ENCODE measurements around the gene HAAO. TPM values are rescaled to one million over a fixed set of nuclear protein-coding genes. Genes with fewer than 3 reads are reported as not detected.

Gene HAAO
- total RNA-seq (2021; ENCODE audit: unreplicated experiment) = 0.74 TPM
- polyA plus RNA-seq (2012; ENCODE audit: insufficient read length) = 1.4 TPM
- Bru-seq, nascent RNA = percentile 22 among the genes with signal in this experiment
- percentile 21 among the genes with signal in this experiment for BruChase-seq, experiment 1, labeled RNA remaining after a 2-hour chase
- percentile 21 among the genes with signal in this experiment for BruChase-seq, experiment 2, labeled RNA remaining after a 6-hour chase
- long read RNA-seq, partial matches to known transcripts = 0 of 2 reads
- long read RNA-seq, other reads (novel, unspliced or antisense) = 0 of 2 reads

GRCh38 chr2:42792583-42793333 lies at the start of gene HAAO:
TSS of gene HAAO (minus strand) at chr2:42792583. CDS start at chr2:42792536, 47 bp downstream.
- Histone ChIP-seq H3K9me3 (ENCODE audit: control insufficient read depth, insufficient read depth, low read depth, low read length) (no peaks in the 10 kb centered on the region), H3K36me3 (ENCODE audit: control insufficient read depth, insufficient read depth, low read length) (no peaks in the 10 kb centered on the region), H3K27me3 (ENCODE audit: control insufficient read depth, insufficient read depth, low read length) (no peaks in the 10 kb centered on the region), H3K4me1 (ENCODE audit: control insufficient read depth, insufficient read depth, low read length) (no peaks in the 10 kb centered on the region), H3K4me3 (ENCODE audit: low read depth in 2 of 2, low read length in 2 of 2) (peak within 1 kb of the TSS; percentile 41 to 49), H3K27ac (ENCODE audit: low read length) (no peak within 1 kb of the TSS)
- POLR2A ChIA-PET = no interaction called here
- ATAC-seq (peak; percentile 64), DNase-seq (ENCODE audit: low read depth, low spot score) (no peak)
- CTCF ChIA-PET = no interaction called here
- intact Hi-C loops (cut with micrococcal nuclease; ENCODE audit: unreplicated experiment) (no loop called here), in situ Hi-C loops (cut with HindIII; ENCODE audit: low pct_unique_long_range_greater_than_20kb, low sequenced_read_pairs) (no loop called here)
- TF ChIP-seq SIN3A (IDR thresholded peaks at IDR 0.05; ENCODE audit: borderline replicate concordance, insufficient read depth, low read depth, low read length) = no peak
- no peak for TF ChIP-seq REST (IDR thresholded peaks at IDR 0.05; ENCODE audit: insufficient read depth in 1 of 2, low read depth in 2 of 2, low read length in 1 of 2)
- no TSS peak for BruUV-seq (replicated peaks)

GRCh38 chr2:42841344-42841743 lies 49.0 kb upstream of the HAAO start:
- BruUV-seq (replicated peaks) = no TSS peak
- CTCF ChIA-PET = no interaction called here
- in situ Hi-C loops (cut with HindIII; ENCODE audit: low pct_unique_long_range_greater_than_20kb, low sequenced_read_pairs) = no loop called here
- no peak for TF ChIP-seq SIN3A (IDR thresholded peaks at IDR 0.05; ENCODE audit: borderline replicate concordance, insufficient read depth, low read depth, low read length)
- TF ChIP-seq CTCF (IDR thresholded peaks at IDR 0.05) = no peak
- TF ChIP-seq TCF7L2 (IDR thresholded peaks at IDR 0.05; ENCODE audit: low read depth, low read length) = no peak
- no peaks in the 10 kb centered on the region for H3K27me3 ChIP-seq (ENCODE audit: control insufficient read depth, insufficient read depth, low read length)
- H3K4me1 ChIP-seq (ENCODE audit: control insufficient read depth, insufficient read depth, low read length) = no peaks in the 10 kb centered on the region
- no peak overlapping the region for H3K27ac ChIP-seq (ENCODE audit: low read length)
- no peaks in the 10 kb centered on the region for H3K36me3 ChIP-seq (ENCODE audit: control insufficient read depth, insufficient read depth, low read length)
- POLR2A ChIA-PET = no interaction called here
- no peak overlapping the region for H3K4me3 ChIP-seq (ENCODE audit: low read depth in 2 of 2, low read length in 2 of 2)
- no peaks in the 10 kb centered on the region for H3K9me3 ChIP-seq (ENCODE audit: control insufficient read depth, insufficient read depth, low read depth, low read length)
- no peak for ATAC-seq
- no peak for DNase-seq (ENCODE audit: low read depth, low spot score)
- intact Hi-C loops (cut with micrococcal nuclease; ENCODE audit: unreplicated experiment) = no loop called here

GRCh38 chr2:42840760-42841159 lies 48.4 kb upstream of the HAAO start:
- Histone ChIP-seq H3K4me1 (ENCODE audit: control insufficient read depth, insufficient read depth, low read length) (no peaks in the 10 kb centered on the region), H3K4me3 (ENCODE audit: low read depth in 2 of 2, low read length in 2 of 2) (no peak overlapping the region), H3K9me3 (ENCODE audit: control insufficient read depth, insufficient read depth, low read depth, low read length) (no peaks in the 10 kb centered on the region), H3K27ac (ENCODE audit: low read length) (no peak overlapping the region), H3K27me3 (ENCODE audit: control insufficient read depth, insufficient read depth, low read length) (no peaks in the 10 kb centered on the region), H3K36me3 (ENCODE audit: control insufficient read depth, insufficient read depth, low read length) (no peaks in the 10 kb centered on the region)
- ChIA-PET CTCF (no interaction called here), POLR2A (interaction anchor here (0.6 kb wide), 1 partner anchor 93 kb away, joined by 4 read pairs; no protein-coding TSS in a partner anchor)
- DNase-seq (ENCODE audit: low read depth, low spot score) (no peak), ATAC-seq (no peak)
- intact Hi-C loops (cut with micrococcal nuclease; ENCODE audit: unreplicated experiment) = no loop called here
- no TSS peak for BruUV-seq (replicated peaks)
- no peak for TF ChIP-seq POLR2AphosphoS5 (IDR thresholded peaks at IDR 0.05; ENCODE audit: low read depth, low read length)
- no peak for TF ChIP-seq REST (IDR thresholded peaks at IDR 0.05; ENCODE audit: insufficient read depth in 1 of 2, low read depth in 2 of 2, low read length in 1 of 2)
- no peak for TF ChIP-seq TCF7L2 (IDR thresholded peaks at IDR 0.05; ENCODE audit: low read depth, low read length)
- no peak for TF ChIP-seq CTCF (IDR thresholded peaks at IDR 0.05)
- TF ChIP-seq SIN3A (IDR thresholded peaks at IDR 0.05; ENCODE audit: borderline replicate concordance, insufficient read depth, low read depth, low read length) = no peak
- in situ Hi-C loops (cut with HindIII; ENCODE audit: low pct_unique_long_range_greater_than_20kb, low sequenced_read_pairs) = no loop called here
